Coronary artery (tissue), 2 donors: ENCODE results near the gene BRD1.

Source experiments
- DNase-seq: peaks from one replicate; pipeline ENCODE4 v3.0.0-alpha.2; 2017; ENCODE audit warnings: low spot score
- H3K27ac ChIP-seq, 2 donors: fragments of 200-600 bp; sonication (generic); one replicate each; pipeline ENCODE4 v1.5.1; 2016 to 2019
- H3K4me3 ChIP-seq: fragments of 200-600 bp; sonication (generic); 2 replicates; pipeline ENCODE4 v1.5.1; 2016; ENCODE audit warnings: mild to moderate bottlenecking, moderate library complexity
- TF ChIP-seq, protein P1 (sequence below): fragments of 200-600 bp; sonication (generic); IDR thresholded peaks from one replicate; pipeline ENCODE4 v1.5.1; 2019; ENCODE audit warnings: antibody characterized with exemption

The BRD1 gene

DNA sequence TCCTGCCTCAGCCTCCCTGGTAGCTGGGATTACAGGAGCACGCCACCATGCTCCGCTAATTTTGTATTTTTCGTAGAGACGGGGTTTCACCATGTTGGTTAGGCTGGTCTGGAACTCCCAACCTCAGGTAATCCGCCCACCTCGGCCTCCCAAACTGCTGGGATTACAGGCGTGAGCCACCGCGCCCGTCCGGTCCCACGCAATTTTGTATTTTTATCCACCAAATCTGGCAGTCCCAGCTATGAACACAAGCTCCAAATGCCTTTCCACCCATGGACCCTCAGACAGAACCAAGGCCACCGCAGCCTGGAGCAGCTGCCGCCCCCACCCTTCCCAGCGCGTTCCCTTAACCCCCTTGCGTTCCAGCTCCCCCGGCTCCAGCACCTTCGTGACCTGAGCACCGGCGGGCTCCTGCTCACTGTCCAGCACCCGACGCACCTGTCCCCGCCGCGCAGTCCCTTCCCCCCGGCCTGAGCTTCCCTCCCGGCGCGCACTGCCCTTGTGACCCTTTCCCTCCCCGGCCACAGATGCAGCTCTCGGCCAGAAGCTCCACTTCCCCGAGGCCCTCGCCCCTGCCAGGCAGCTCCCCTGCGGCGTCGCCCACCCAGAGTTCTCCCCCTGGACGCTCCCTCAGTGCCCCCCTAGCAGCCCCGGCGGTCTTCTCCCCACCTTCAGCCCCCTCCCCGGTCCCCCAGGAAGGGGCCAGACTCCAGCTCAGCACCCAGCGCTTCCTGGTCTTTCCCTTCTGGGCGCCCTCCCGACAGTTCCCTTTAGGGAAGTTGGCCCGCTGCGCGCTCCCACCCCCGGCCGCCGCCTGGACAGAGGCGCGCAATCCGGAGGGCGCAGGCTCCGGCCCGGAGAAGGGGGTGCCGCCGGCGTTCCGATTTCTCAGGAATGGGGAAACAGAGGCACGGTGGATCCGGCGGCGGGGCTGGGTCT, 20.3 kb upstream of the BRD1 start:
- Histone ChIP-seq H3K27ac (peak overlapping the region in 1 of 2 donors; percentile 48), H3K4me3 (peak overlapping the region; percentile 70)
- TF ChIP-seq, protein P1, sequence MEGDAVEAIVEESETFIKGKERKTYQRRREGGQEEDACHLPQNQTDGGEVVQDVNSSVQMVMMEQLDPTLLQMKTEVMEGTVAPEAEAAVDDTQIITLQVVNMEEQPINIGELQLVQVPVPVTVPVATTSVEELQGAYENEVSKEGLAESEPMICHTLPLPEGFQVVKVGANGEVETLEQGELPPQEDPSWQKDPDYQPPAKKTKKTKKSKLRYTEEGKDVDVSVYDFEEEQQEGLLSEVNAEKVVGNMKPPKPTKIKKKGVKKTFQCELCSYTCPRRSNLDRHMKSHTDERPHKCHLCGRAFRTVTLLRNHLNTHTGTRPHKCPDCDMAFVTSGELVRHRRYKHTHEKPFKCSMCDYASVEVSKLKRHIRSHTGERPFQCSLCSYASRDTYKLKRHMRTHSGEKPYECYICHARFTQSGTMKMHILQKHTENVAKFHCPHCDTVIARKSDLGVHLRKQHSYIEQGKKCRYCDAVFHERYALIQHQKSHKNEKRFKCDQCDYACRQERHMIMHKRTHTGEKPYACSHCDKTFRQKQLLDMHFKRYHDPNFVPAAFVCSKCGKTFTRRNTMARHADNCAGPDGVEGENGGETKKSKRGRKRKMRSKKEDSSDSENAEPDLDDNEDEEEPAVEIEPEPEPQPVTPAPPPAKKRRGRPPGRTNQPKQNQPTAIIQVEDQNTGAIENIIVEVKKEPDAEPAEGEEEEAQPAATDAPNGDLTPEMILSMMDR: no peak
- DNase-seq: no peak

DNA sequence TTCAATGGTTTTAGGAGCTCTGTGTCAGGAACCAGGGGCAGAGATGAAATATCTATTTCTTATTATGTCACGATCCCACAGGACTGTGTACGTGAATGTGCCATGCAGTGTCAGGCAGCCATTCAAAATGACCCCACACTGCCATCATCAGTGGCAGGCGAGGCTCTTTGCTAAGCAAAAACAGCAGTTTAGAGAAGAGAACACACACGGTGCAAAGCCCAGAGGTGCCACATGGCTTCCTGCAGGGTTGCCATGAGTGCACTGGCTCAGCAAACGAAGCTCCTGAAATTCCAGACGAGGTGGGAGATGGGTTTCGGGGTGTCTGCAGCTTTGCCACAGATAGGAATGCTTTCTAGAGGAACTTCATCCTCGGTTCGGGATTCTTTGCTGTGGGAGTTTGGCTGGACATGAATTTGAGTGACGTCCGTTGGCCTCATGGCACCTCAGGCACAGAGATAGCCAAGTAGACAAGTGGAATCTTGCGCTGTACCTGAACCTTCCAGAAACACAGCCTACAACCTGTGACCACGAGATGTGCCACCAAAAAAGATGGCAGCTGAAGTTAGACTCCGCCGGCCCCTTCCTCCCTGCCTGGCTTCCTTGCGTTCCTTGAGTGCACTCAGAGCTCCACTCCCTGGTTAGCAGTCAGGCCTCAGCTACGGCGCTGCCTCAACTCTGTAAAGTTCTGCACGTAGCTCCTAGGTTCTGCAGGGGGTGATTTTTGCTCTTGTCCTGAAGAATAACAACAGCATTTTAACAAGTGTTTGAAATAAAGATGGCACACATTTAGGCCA, 18.2 kb upstream of the BRD1 start:
- DNase-seq: no peak
- H3K4me3 ChIP-seq: no peak overlapping the region
- no peak overlapping the region for H3K27ac ChIP-seq
- TF ChIP-seq, protein P1: no peak

GRCh38 chr22:49845241-49845640, 17.6 kb upstream of the BRD1 start:
- TF ChIP-seq, protein P1: no peak
- Histone ChIP-seq H3K27ac (no peak overlapping the region), H3K4me3 (no peak overlapping the region)
- DNase-seq: no peak

GRCh38 chr22:49838771-49839717, 11.4 kb upstream of the BRD1 start:
- H3K4me3 ChIP-seq: no peak overlapping the region
- no peak overlapping the region for H3K27ac ChIP-seq
- TF ChIP-seq, protein P1: no peak
- DNase-seq: no peak

GRCh38 chr22:49833340-49834007, 5.8 kb upstream of the BRD1 start:
- Histone ChIP-seq H3K27ac (no peak overlapping the region), H3K4me3 (no peak overlapping the region)
- TF ChIP-seq, protein P1: no peak
- DNase-seq: no peak
